GM23338 (cell line): ENCODE measurements around the gene VDR. TPM values are rescaled to one million over a fixed set of nuclear protein-coding genes. Genes with fewer than 3 reads are reported as not detected.

Experiments
- ATAC-seq: fragments of 200-7000 bp; cut with Tn5 transposase; 3 replicates; pipeline ENCODE4 v1.9.1; 2020
- DNase-seq: peaks from one replicate; pipeline ENCODE4 v3.0.0-alpha.2; 2015; ENCODE audit warnings: low spot score
- H2AFZ ChIP-seq: fragments of 200-600 bp; sonication (generic); 2 replicates; pipeline ENCODE4 v1.8.0; 2016; ENCODE audit warnings: antibody characterized with exemption, mild to moderate bottlenecking, moderate library complexity
- H3F3A ChIP-seq: fragments of 200-600 bp; sonication (generic); replicated peaks from 2 replicates; pipeline ENCODE4 v1.8.0; 2017; ENCODE audit warnings: antibody characterized with exemption, mixed run types, low read depth
- H3K27ac ChIP-seq: fragments of 200-600 bp; sonication (generic); 2 replicates; pipeline ENCODE4 v1.6.1; 2016; ENCODE audit warnings: low read depth
- H3K27me3 ChIP-seq: fragments of 200-600 bp; sonication (generic); 2 replicates; pipeline ENCODE4 v1.8.0; 2016; ENCODE audit warnings: mild to moderate bottlenecking, mixed run types, moderate library complexity; ENCODE audit not compliant: insufficient read depth
- H3K36me3 ChIP-seq: fragments of 200-600 bp; sonication (generic); 2 replicates; pipeline ENCODE4 v1.8.0; 2016; ENCODE audit warnings: mild to moderate bottlenecking; ENCODE audit not compliant: insufficient read depth
- H3K4me1 ChIP-seq: fragments of 200-600 bp; sonication (generic); 2 replicates; pipeline ENCODE4 v1.8.0; 2016; ENCODE audit warnings: mild to moderate bottlenecking, moderate library complexity; ENCODE audit not compliant: insufficient read depth
- H3K4me2 ChIP-seq: fragments of 200-600 bp; sonication (generic); 2 replicates; pipeline ENCODE4 v1.7.1; 2017; ENCODE audit warnings: mixed run types
- H3K4me3 ChIP-seq: fragments of 200-600 bp; sonication (generic); 2 replicates; pipeline ENCODE4 v1.6.1; 2016; ENCODE audit warnings: mixed run types
- H3K79me2 ChIP-seq: fragments of 200-600 bp; sonication (generic); replicated peaks from 2 replicates; pipeline ENCODE4 v1.8.0; 2017; ENCODE audit warnings: mild to moderate bottlenecking; ENCODE audit not compliant: insufficient read depth
- H3K9me2 ChIP-seq: fragments of 200-600 bp; sonication (generic); 2 replicates; pipeline ENCODE4 v1.8.0; 2017; ENCODE audit not compliant: insufficient read depth
- H4K20me1 ChIP-seq: fragments of 200-600 bp; sonication (generic); replicated peaks from 2 replicates; pipeline ENCODE4 v1.8.0; 2017; ENCODE audit warnings: mild to moderate bottlenecking; ENCODE audit not compliant: insufficient read depth
- H3K27ac Mint-ChIP-seq: 2 replicates; pipeline ENCODE4 v1.8.0; 2020; ENCODE audit warnings: inconsistent platforms, mild to moderate bottlenecking, moderate library complexity, mixed read lengths
- H3K27me3 Mint-ChIP-seq: 3 replicates; pipeline ENCODE4 v1.8.0; 2022; ENCODE audit warnings: low read depth, mild to moderate bottlenecking, moderate library complexity, mixed read lengths, inconsistent platforms; ENCODE audit not compliant: insufficient read depth, poor library complexity
- H3K36me3 Mint-ChIP-seq: 3 replicates; pipeline ENCODE4 v1.8.0; 2021; ENCODE audit warnings: low read depth, mild to moderate bottlenecking, inconsistent platforms, moderate library complexity, mixed read lengths
- H3K4me1 Mint-ChIP-seq: 3 replicates; pipeline ENCODE4 v1.8.0; 2020; ENCODE audit warnings: mild to moderate bottlenecking, inconsistent platforms, mixed read lengths
- H3K4me3 Mint-ChIP-seq: 3 replicates; pipeline ENCODE4 v1.8.0; 2021; ENCODE audit warnings: moderate library complexity, mild to moderate bottlenecking, inconsistent platforms, mixed read lengths
- H3K9me3 Mint-ChIP-seq: 3 replicates; pipeline ENCODE4 v1.8.0; 2020; ENCODE audit warnings: moderate library complexity, mild to moderate bottlenecking, inconsistent platforms, mixed read lengths
- CREB1 ChIP-seq: fragments of 250-450 bp; sonication (Bioruptor Pico); IDR thresholded peaks from 2 replicates; pipeline ENCODE4 v1.5.0; 2020; ENCODE audit warnings: low read depth, mild to moderate bottlenecking, moderate library complexity
- CTCF ChIP-seq, 2 experiments: fragments of 200-600 bp in 1 of 2; sonication (generic) in 1 of 2; conservative IDR thresholded peaks; 2 replicates each; pipeline versions ENCODE4 v1.5.1 to v1.6.1; 2016 to 2017; ENCODE audit warnings: antibody characterized with exemption in 2 of 2, low read depth in 2 of 2, mild to moderate bottlenecking in 2 of 2, moderate library complexity in 1 of 2
- EZH2 ChIP-seq: fragments of 200-600 bp; sonication (generic); IDR thresholded peaks from one replicate; pipeline ENCODE4 v1.8.0; 2017; ENCODE audit warnings: antibody characterized with exemption, mild to moderate bottlenecking, low read depth; ENCODE audit not compliant: unreplicated experiment
- EZH2phosphoT487 ChIP-seq: fragments of 200-600 bp; sonication (generic); IDR thresholded peaks from one replicate; pipeline ENCODE4 v1.8.1; 2018; ENCODE audit warnings: antibody characterized with exemption; ENCODE audit not compliant: unreplicated experiment
- JUNB ChIP-seq: IDR thresholded peaks from one replicate; pipeline ENCODE4 v1.6.1; 2016; ENCODE audit warnings: antibody characterized with exemption; ENCODE audit not compliant: unreplicated experiment
- NANOG ChIP-seq: IDR thresholded peaks from 2 replicates; pipeline ENCODE4 v1.6.1; 2016; ENCODE audit warnings: antibody characterized with exemption, borderline replicate concordance
- POLR2AphosphoS5 ChIP-seq: IDR thresholded peaks from 2 replicates; pipeline ENCODE4 v1.6.1; 2016; ENCODE audit warnings: antibody characterized with exemption, low read depth
- STAT1 ChIP-seq: IDR thresholded peaks from one replicate; pipeline ENCODE4 v1.6.1; 2016; ENCODE audit warnings: antibody characterized with exemption; ENCODE audit not compliant: unreplicated experiment
- ZNF114 ChIP-seq: fragments of 250-450 bp; sonication (Bioruptor Pico); IDR thresholded peaks from 2 replicates; pipeline ENCODE4 v1.5.0; 2020; ENCODE audit warnings: mild to moderate bottlenecking, moderate library complexity
- ZNF331 ChIP-seq: fragments of 250-450 bp; sonication (Bioruptor Pico); IDR thresholded peaks from 2 replicates; pipeline ENCODE4 v1.5.0; 2020; ENCODE audit warnings: low read depth, mild to moderate bottlenecking, moderate library complexity
- polyA plus RNA-seq: library from polyadenylated mRNA; unstranded; fragments of >200 nt; fragmentation: Nextera tagmentation; extraction: Ambion mirVana; gene quantifications from 2 replicates; pipeline ENCODE4 v1.2.1, GENCODE V29; 2016
- total RNA-seq: library from RNA; depleted of rRNA; stranded (reverse); fragments of >200 nt; shearing (Covaris generic); gene quantifications from 2 replicates; pipeline ENCODE4 v1.2.3, GENCODE V29; 2014

Gene VDR
- total and polyA plus RNA-seq, 2 experiments from 2014 or later, result 0.37 to 1.4 TPM

- H3K36me3 Mint-ChIP-seq, result no peaks in the 10 kb centered on the region; the same call in 2 of the 3 replicates
- no peaks in the 10 kb centered on the region for H3K36me3 ChIP-seq
- H3K9me2 ChIP-seq, result 0 out of 2 replicates have a peak, but pooled peaks cover 2% of the 10 kb centered on the region
- no peak overlapping the region for H2AFZ ChIP-seq
- no peaks in the 10 kb centered on the region; the same call in 2 of the 3 replicates for H3K9me3 Mint-ChIP-seq
- no peaks in the 10 kb centered on the region; the same call in 1 of the 2 replicates for H4K20me1 ChIP-seq
- peaks cover 4% of the 10 kb centered on the region for H3K27me3 Mint-ChIP-seq
- no peak overlapping the region for H3K27ac ChIP-seq
- DNase-seq (no peak), ATAC-seq (no peak)
- no peaks in the 10 kb centered on the region for H3K79me2 ChIP-seq
- H3K27ac Mint-ChIP-seq, result no peak overlapping the region
- no peak overlapping the region for H3K4me3 ChIP-seq
- no peak overlapping the region for H3K4me3 Mint-ChIP-seq
- no peak overlapping the region for H3K4me2 ChIP-seq
- no peaks in the 10 kb centered on the region for H3K4me1 Mint-ChIP-seq
- no peaks in the 10 kb centered on the region for H3F3A ChIP-seq
- no peaks in the 10 kb centered on the region for H3K27me3 ChIP-seq
- H3K4me1 ChIP-seq, result no peaks in the 10 kb centered on the region
- TF ChIP-seq STAT1 (no peak), NANOG (no peak), CTCF (conservative IDR thresholded peaks at IDR 0.05; ENCODE audit: low read depth in 2 of 2) (no peak), CREB1 (CRISPR knock-in tag) (no peak), EZH2phosphoT487 (no peak), ZNF331 (CRISPR knock-in tag) (no peak), ZNF114 (CRISPR knock-in tag) (no peak), POLR2AphosphoS5 (no peak)
Observed at GRCh38 chr12:47868041-47868440, 36.8 kb downstream of the VDR start.

- no peak for ATAC-seq
- H4K20me1 ChIP-seq, result no peaks in the 10 kb centered on the region; the same call in 1 of the 2 replicates
- H3K4me1 ChIP-seq, result no peaks in the 10 kb centered on the region
- H3F3A ChIP-seq, result no peaks in the 10 kb centered on the region
- no peak overlapping the region for H3K4me3 ChIP-seq
- H3K27ac ChIP-seq, result no peak overlapping the region
- H3K79me2 ChIP-seq, result no peaks in the 10 kb centered on the region
- Mint-ChIP-seq H3K27me3 (peaks cover 4% of the 10 kb centered on the region), H3K27ac (no peak overlapping the region), H3K9me3 (no peaks in the 10 kb centered on the region; the same call in 2 of the 3 replicates), H3K36me3 (no peaks in the 10 kb centered on the region), H3K4me3 (no peak overlapping the region), H3K4me1 (no peaks in the 10 kb centered on the region)
- no peaks in the 10 kb centered on the region for H3K36me3 ChIP-seq
- TF ChIP-seq JUNB (no peak), EZH2 (no peak)
- DNase-seq, result no peak
- H2AFZ ChIP-seq, result no peak overlapping the region
- H3K27me3 ChIP-seq, result no peaks in the 10 kb centered on the region
- H3K4me2 ChIP-seq, result no peak overlapping the region
- H3K9me2 ChIP-seq, result 0 out of 2 replicates have a peak, but pooled peaks cover 3% of the 10 kb centered on the region
Observed at GRCh38 chr12:47867495-47867941, 37.3 kb downstream of the VDR start.
